HL-60 (cell line): ENCODE measurements around the gene GRK5.

Experiments used
- DNase-seq, 2 experiments: peaks; one replicate each; pipeline ENCODE4 v3.0.0-alpha.2; 2010 to 2020; ENCODE audit warnings: low read depth in 1 of 2, low spot score in 1 of 2
- H3K27ac ChIP-seq: fragments of 250-450 bp; sonication (Bioruptor Pico); replicated peaks from 2 replicates; pipeline ENCODE4 v1.5.1; 2020; ENCODE audit warnings: mild to moderate bottlenecking, moderate library complexity
- H3K27me3 ChIP-seq: fragments of 250-450 bp; sonication (Bioruptor Pico); 2 replicates; pipeline ENCODE4 v1.5.1; 2021; ENCODE audit warnings: mild to moderate bottlenecking, moderate library complexity; ENCODE audit not compliant: insufficient read depth, poor library complexity, severe bottlenecking
- H3K4me3 ChIP-seq: replicated peaks from 2 replicates; pipeline ENCODE4 v1.5.1; 2011; ENCODE audit warnings: mild to moderate bottlenecking, control low read depth, low read length; ENCODE audit not compliant: insufficient read depth
- GABPA ChIP-seq: IDR thresholded peaks from 2 replicates; pipeline ENCODE4 v1.6.1; 2012; ENCODE audit warnings: low read depth
- POLR2AphosphoS5 ChIP-seq: IDR thresholded peaks from 2 replicates; pipeline ENCODE4 v1.6.1; 2012; ENCODE audit warnings: low read depth
- REST ChIP-seq: IDR thresholded peaks from 2 replicates; pipeline ENCODE4 v1.6.1; 2012; ENCODE audit warnings: low read depth; ENCODE audit not compliant: insufficient replicate concordance
- SPI1 ChIP-seq: IDR thresholded peaks from 2 replicates; pipeline ENCODE4 v1.6.1; 2012; ENCODE audit warnings: low read depth, mild to moderate bottlenecking, borderline replicate concordance
- TF ChIP-seq, protein P1 (sequence below): IDR thresholded peaks from one replicate; pipeline ENCODE4 v1.5.1; 2011; ENCODE audit warnings: low read length, control low read depth, inconsistent platforms; ENCODE audit not compliant: insufficient read depth

The GRK5 gene

GRCh38 chr10:119233821-119234220 is 26.4 kb downstream of the GRK5 start:
- TF ChIP-seq, protein P1, sequence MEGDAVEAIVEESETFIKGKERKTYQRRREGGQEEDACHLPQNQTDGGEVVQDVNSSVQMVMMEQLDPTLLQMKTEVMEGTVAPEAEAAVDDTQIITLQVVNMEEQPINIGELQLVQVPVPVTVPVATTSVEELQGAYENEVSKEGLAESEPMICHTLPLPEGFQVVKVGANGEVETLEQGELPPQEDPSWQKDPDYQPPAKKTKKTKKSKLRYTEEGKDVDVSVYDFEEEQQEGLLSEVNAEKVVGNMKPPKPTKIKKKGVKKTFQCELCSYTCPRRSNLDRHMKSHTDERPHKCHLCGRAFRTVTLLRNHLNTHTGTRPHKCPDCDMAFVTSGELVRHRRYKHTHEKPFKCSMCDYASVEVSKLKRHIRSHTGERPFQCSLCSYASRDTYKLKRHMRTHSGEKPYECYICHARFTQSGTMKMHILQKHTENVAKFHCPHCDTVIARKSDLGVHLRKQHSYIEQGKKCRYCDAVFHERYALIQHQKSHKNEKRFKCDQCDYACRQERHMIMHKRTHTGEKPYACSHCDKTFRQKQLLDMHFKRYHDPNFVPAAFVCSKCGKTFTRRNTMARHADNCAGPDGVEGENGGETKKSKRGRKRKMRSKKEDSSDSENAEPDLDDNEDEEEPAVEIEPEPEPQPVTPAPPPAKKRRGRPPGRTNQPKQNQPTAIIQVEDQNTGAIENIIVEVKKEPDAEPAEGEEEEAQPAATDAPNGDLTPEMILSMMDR = no peak
- no peak for TF ChIP-seq POLR2AphosphoS5
- TF ChIP-seq GABPA = no peak
- no peak for TF ChIP-seq SPI1
- TF ChIP-seq REST = no peak
- DNase-seq = no peak
- Histone ChIP-seq H3K27ac (no peak overlapping the region), H3K27me3 (no peaks in the 10 kb centered on the region), H3K4me3 (no peak overlapping the region)

DNA sequence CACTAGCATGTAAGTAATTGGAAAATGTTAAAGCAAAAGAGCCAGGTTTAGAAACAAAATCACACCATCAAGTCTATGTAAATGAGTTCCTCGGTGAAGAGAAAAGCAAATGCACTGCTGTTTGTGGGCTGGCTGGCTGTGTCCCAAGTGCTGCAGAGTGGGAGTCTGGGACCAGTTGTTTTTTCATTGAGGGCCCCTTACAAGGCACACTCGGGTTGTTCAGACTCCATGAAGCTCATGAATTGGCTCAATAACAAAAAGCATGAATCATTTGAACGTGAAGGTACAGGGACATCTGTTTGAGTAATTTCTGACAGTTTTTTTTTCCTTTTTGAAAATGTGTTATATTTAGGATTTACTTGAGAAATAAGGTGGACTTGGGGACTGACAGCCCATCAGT is 28.0 kb downstream of the GRK5 start:
- H3K27me3 ChIP-seq = no peaks in the 10 kb centered on the region
- H3K4me3 ChIP-seq = no peak overlapping the region
- no peak for DNase-seq
- H3K27ac ChIP-seq = no peak overlapping the region
- TF ChIP-seq GABPA (no peak), REST (no peak), SPI1 (no peak), POLR2AphosphoS5 (no peak)
- TF ChIP-seq, protein P1 = no peak

DNA sequence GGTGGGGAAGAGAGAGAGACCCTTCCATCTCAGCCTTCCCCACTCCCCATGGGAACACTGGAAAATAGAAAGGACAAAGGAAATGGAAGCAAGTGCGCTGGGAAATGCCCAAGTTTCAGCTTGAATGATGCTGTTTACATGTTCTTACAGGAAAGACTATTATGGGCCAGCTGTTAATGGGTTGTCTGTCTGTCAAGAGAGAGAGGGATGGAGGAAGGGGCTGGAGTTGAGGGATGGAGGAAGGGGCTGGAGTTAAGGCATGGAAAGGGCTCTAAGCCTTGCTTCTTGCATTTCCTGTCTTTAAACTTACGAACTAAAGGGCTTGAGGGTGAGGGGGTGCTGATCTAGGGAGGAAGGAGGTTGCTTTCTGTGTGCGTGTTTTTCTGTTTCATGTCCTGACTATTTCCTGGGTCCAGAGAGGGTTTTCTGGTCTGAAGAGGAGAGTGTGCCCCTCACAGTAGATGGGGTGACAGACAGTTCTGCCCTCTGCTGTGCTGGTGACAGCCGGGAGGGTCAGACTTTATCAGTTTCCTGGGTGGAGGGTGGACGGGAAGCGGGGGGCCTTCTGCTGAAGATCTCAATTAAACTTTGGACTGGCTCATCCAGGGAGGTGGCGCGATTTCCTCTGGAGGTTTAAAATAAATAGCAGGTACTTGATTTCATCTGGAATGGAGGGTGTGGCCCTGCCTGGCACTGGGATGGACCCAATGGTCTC is 30.5 kb downstream of the GRK5 start:
- Histone ChIP-seq H3K27me3 (no peaks in the 10 kb centered on the region), H3K27ac (no peak overlapping the region), H3K4me3 (no peak overlapping the region)
- TF ChIP-seq REST (no peak), POLR2AphosphoS5 (no peak), GABPA (no peak), SPI1 (no peak)
- TF ChIP-seq, protein P1 = no peak
- DNase-seq = no peak
